ENCODE results near the gene FXYD6. TPM values are rescaled to one million over a fixed set of nuclear protein-coding genes. Genes with fewer than 3 reads are reported as not detected.

FXYD6 gene
- total RNA-seq, 1 donor: not detected

DNA sequence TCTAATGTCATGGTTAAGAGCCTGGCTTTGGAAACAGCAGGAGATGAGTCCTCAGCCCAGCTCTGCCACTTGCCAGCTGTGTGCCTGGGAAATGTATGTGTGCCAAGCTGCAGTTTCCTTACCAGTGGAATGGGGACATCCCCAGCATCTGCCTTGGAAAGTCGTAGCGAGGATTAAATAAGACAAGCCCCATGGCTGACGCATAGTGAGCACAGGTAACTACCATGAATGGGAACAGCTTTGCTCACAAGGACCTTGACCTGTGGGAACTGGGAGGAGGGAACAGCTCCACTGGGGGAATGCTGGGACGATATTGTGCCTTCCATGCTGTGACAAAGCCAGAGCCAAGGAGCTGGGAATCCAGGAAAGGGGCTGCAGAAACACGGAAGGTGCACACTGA is 76.8 kb downstream of the FXYD6 start:
- DNase-seq (ENCODE audit: low read depth): no peak
- H3K4me3 ChIP-seq (ENCODE audit: low read depth, low read length): no peak overlapping the region
- TF ChIP-seq, protein P1, sequence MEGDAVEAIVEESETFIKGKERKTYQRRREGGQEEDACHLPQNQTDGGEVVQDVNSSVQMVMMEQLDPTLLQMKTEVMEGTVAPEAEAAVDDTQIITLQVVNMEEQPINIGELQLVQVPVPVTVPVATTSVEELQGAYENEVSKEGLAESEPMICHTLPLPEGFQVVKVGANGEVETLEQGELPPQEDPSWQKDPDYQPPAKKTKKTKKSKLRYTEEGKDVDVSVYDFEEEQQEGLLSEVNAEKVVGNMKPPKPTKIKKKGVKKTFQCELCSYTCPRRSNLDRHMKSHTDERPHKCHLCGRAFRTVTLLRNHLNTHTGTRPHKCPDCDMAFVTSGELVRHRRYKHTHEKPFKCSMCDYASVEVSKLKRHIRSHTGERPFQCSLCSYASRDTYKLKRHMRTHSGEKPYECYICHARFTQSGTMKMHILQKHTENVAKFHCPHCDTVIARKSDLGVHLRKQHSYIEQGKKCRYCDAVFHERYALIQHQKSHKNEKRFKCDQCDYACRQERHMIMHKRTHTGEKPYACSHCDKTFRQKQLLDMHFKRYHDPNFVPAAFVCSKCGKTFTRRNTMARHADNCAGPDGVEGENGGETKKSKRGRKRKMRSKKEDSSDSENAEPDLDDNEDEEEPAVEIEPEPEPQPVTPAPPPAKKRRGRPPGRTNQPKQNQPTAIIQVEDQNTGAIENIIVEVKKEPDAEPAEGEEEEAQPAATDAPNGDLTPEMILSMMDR (IDR thresholded peaks at IDR 0.05; ENCODE audit: insufficient read depth, low read depth, low read length): no peak

- DNase-seq (ENCODE audit: low read depth): no peak
- TF ChIP-seq, protein P1 (IDR thresholded peaks at IDR 0.05; ENCODE audit: insufficient read depth, low read depth, low read length): no peak
- no peak within 1 kb of the TSS for H3K4me3 ChIP-seq (ENCODE audit: low read depth, low read length)
Measured at GRCh38 chr11:117796872-117797529, 79.5 kb downstream of the FXYD6 start, which contains the start of gene DSCAML1. Gene DSCAML1 (minus strand): TSS chr11:117797216. CDS start chr11:117797079, 137 bp downstream.

DNA sequence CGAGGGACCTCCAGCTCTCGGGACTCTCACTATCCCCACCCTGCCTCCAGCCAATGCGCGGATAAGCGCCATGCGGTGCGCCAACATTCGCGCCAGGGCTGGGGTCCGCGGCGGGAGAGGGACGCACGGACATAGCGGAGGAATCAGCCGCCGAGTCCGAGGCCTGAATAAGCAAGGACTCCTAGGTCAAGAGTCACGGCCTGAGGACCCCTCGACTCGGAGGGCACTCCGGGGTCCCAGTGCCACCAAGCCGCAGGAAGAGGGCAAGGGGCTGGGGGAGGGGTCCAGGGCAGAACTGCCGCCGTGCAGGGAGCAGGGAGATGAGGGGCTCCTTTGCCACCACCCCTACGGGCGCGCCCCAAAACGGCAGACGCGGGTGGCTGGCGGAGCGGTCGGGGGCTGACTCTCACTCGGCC is 80.0 kb downstream of the FXYD6 start:
- no peak overlapping the region for H3K4me3 ChIP-seq (ENCODE audit: low read depth, low read length)
- no peak for DNase-seq (ENCODE audit: low read depth)
- TF ChIP-seq, protein P1 (IDR thresholded peaks at IDR 0.05; ENCODE audit: insufficient read depth, low read depth, low read length): no peak

GRCh38 chr11:117795638-117796455 is 80.6 kb downstream of the FXYD6 start:
- TF ChIP-seq, protein P1 (IDR thresholded peaks at IDR 0.05; ENCODE audit: insufficient read depth, low read depth, low read length): no peak
- DNase-seq (ENCODE audit: low read depth): no peak
- no peak overlapping the region for H3K4me3 ChIP-seq (ENCODE audit: low read depth, low read length)

- no peak for DNase-seq (ENCODE audit: low read depth)
- no peak overlapping the region for H3K4me3 ChIP-seq (ENCODE audit: low read depth, low read length)
- TF ChIP-seq, protein P1 (IDR thresholded peaks at IDR 0.05; ENCODE audit: insufficient read depth, low read depth, low read length): no peak
Measured at GRCh38 chr11:117794772-117795629, 81.5 kb downstream of the FXYD6 start.

DNA sequence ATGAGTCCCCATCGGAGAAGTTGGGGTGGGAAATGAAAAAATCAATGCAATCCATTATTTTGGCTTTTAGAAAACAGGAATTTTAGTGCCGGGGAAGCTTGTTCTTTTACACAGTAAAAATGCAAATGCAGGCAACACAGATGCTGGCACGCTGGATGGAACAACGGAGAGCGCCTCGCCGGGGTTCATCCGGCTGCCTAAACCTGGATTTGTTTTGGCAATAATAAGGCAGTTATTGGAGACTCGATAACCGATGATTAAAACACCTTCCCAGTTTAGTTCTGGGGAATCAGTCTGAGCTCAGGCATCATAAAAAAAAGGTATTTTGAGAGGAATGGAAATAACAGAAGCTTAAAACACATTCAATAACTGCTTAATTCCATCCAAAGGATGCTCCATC is 82.3 kb downstream of the FXYD6 start:
- H3K4me3 ChIP-seq (ENCODE audit: low read depth, low read length): no peak overlapping the region
- DNase-seq (ENCODE audit: low read depth): no peak
- TF ChIP-seq, protein P1 (IDR thresholded peaks at IDR 0.05; ENCODE audit: insufficient read depth, low read depth, low read length): no peak
